GM18909 (cell line): ENCODE results near the gene MYEF2.

ENCODE experiments used
- ATAC-seq: cut with Tn5 transposase; IDR thresholded peaks from one replicate; pipeline ENCODE4 v1.9.1; 2021; ENCODE audit warnings: mild to moderate bottlenecking; ENCODE audit not compliant: unreplicated experiment, poor library complexity

Gene MYEF2

GRCh38 chr15:48090666-48091065, 87.4 kb downstream of the MYEF2 start:
- ATAC-seq: no peak

- no peak for ATAC-seq
These were observed 88.0 kb downstream of the MYEF2 start for GRCh38 chr15:48090115-48090514.

GRCh38 chr15:48089702-48090101, 88.4 kb downstream of the MYEF2 start:
- ATAC-seq: no peak

DNA sequence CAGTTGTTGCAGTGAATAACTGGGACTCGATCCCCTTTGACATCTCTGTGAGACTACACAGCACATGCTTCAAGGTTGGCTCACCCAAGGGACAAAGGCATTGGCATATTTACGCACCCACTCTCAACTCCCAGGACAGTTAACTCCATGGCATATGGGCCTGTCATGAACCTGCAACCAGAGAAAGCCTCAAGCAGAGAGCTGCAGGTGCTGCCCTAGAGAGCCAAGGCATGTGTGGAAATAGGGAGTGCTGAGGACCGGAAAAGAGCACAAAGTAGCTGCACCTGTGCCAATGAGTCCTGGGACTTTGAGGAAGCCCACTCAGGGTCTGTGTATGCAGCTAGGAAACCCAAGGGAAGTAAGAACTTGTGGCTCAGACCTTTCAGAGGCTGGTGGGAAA, 90.3 kb downstream of the MYEF2 start:
- ATAC-seq: no peak

- ATAC-seq: no peak
These were observed 91.5 kb downstream of the MYEF2 start for GRCh38 chr15:48086576-48086975.

DNA sequence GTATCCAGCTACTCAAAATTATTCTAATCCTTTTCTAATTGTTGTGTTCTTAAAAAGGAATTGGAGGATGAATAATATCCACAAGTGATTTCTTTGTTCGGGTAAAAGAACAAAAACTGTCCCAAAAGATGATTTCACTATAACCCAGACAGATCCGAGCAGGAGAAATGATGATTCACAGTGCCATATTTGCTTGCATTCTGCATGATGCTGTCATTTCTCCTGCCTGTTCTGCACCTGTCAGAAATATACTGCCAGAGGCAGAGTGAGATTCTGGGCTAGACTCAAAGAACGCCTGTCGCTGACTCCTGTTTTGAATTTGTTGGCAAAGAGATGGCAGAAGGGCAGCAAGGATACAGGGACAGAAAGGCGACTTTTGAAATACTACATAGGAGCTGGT, 92.0 kb downstream of the MYEF2 start:
- no peak for ATAC-seq

GRCh38 chr15:48085591-48085930, 92.5 kb downstream of the MYEF2 start:
- no peak for ATAC-seq

DNA sequence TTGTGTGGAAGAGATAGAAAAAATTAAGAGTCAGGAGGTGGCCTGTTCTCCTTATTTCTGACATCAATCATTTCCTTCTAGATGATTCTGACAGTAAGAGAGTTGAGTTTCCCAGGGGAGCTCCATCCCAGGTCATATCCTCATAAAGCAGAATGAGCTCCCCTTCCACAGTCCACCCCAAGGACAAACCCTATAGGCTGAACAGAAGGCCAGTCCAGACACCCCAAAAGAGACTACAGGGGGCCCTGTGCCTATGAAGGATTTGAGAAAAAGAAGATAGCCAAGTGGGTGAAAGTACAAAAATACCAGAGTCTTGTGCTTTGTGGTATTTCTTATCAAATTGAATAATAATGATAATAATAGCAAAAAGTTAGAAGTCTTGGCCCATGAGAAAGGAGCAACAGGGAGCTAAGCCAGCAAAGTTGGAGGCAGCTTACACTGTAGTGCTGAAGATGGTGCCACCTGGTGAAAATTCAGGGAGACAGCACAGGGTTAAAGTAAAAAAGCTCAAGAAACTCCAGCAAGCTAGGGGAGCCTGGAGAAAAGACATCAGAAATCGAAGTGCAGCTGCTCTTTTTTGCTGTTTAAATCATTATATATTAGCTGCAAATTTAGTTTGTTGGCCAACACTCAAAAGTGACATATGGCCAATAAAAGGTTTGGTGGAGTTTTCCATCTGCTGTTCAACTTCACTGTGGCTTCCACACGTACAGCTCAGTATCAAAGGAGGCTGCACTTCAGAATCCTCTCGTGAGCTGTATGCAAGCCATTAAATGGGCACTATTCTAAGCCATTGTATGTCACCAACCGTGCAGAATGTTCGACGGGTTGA, 93.1 kb downstream of the MYEF2 start:
- ATAC-seq: no peak
